Skin of body (tissue), 2 donors: ENCODE data around the gene UXS1. TPM values are rescaled to one million over a fixed set of nuclear protein-coding genes. Genes with fewer than 3 reads are reported as not detected.
A peak's percentile ranks its signal among the peaks of the same experiment; 100 is the strongest.

Source experiments
- DNase-seq: peaks from one replicate; lab custom pipeline; 2025; lab: John Stamatoyannopoulos, UW
- total RNA-seq: library from RNA; depleted of rRNA; stranded (reverse); fragments of >200 nt; gene quantifications from one replicate; pipeline ENCODE4 v1.2.3, GENCODE V29; 2014

UXS1 gene
- total RNA-seq, 1 donor from 2014 or later = 26.6 TPM

DNA sequence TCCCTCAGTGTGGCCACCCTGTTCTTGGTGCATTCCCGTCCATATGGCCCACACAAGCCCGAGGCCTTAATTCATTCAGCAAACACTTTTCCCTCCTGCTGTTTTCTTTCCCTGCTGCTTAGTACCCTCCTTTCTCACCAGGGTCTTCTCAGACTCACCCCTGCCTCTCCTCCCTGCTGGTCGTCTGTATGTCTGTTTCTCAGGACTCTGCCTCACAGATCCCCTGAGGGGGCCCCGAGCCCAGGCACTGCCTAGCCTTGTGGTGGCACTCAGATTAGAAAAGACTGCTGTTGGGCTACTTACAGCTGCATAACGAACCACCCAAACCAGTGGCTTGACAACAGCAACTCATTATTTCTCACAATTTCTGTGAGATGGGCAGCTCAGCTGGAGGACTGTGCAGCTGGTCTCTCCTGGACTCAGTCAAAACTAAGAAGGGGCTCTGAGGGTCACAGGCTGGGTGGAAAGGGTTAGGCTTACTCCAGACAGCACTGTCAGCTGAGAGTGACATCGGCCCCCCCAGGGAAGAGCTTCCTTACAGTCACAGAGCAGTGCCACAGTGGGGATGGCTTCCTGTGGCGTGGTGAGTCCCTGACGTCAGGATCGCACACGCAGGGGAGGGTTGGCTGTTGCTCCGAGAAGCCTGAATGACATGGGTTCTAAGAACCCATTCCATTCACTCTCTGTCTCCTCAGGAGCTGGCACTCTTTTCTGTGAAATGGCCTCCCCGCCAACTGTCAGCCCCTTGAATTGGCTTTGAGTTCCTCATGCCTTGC lies 139.0 kb downstream of the UXS1 start:
- DNase-seq = no peak

DNA sequence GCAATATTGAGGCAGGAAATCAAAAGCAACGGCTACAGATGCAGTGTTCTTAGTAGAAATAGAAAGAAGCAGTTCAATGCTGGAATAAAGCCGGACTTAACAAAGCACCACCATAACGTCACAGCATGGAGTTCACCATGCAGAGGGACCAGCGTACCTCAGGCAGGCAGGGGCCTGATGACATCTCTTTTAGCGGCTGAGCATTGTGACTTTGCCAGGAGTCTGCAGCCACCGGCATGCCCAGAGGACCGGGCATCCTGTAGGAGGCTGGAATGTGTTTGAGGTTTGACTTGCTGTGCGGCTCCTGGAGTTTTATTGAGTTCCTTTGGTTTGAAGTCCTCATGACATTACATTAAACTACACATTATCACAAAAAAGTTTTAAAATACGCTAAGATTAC lies 139.8 kb downstream of the UXS1 start:
- no peak for DNase-seq

DNA sequence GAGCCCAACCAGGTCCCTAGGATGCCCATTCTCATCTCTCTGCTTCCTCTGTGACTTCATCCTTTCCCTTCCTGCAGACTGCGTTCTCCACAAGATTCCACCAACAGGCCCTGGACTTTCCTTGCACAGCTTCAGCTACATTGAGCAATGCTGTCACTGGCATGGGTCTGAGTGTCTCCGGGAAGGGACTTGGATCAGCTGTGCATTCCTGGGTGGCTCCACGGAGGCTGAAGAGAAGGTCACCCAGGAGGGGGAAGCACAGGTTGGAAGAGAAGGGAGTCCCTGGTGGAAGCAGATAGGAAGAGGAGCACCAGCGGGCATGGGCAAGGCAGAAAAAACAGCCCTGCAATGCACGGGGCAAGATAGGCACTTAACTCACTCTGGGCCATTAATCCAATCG lies 140.5 kb downstream of the UXS1 start:
- no peak for DNase-seq

DNA sequence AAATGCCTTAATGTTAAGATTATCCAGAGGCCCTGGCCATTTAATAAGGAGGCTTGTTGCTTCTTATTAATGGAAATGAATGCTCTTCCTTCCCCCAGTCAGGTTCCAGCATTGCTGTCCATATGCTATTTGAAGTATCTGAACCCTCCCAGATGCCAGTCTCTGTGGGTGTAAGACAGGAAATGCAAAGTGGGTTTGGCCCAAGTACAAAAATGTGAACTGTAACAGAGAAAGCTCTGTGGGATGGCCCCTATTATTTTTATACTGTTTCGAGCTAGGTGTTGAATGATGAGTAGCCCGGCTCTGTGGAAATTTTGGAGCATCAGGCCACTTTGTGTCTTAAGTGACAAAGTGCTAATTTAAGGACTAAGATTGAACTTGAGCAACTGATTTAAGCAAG lies 141.0 kb downstream of the UXS1 start:
- peak; percentile 26 for DNase-seq

DNA sequence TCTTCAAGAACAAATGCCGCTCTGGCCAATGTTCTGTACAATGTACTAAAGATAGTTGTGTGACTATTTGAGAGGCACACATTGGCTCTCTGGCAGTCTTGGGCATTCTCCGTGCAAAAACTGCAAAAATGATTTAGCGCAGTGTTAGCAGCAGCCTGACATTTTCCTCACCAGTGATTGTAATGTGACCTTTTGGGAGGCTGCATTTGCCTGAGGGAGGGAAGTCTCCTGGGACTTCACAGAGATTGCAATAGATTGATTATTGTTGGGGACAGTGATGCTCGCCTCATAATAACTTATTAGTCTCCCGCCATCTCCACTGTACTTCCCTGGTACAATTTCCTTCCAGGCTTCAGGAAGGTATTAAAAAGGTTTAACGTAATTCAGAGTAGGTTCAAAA lies 149.2 kb downstream of the UXS1 start:
- no peak for DNase-seq

DNA sequence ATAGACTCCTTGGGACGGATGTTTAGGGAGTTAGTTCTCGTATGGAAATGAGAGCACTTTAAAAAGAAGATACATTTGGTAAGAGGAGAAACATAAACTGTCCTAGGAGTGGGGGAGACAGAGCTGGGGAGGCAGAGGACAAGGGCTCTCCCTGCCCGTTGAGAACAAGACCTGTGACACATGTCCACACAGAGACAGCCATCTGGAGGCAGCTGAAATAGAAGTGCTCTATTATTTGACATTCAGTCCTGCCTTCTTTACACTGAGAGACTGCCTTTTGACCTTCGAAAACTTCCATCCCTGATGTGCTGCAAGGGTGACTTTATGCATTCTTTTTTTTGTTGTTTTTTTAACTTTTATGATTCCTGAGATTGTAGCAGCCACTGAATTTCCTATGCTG lies 150.1 kb downstream of the UXS1 start:
- DNase-seq = no peak
